Trophoblast cell (in vitro differentiated cells and primary cell): ENCODE results near the gene KIRREL3.

ENCODE experiments used
- DNase-seq, 2 donors: peaks; one replicate each; pipeline ENCODE4 v3.0.0-alpha.2; 2016
- H2AFZ ChIP-seq: 2 replicates; pipeline ENCODE4 v1.6.1; 2013; ENCODE audit warnings: low read length, moderate library complexity, mild to moderate bottlenecking; ENCODE audit not compliant: insufficient read depth, poor library complexity
- H2AK5ac ChIP-seq: 2 replicates; pipeline ENCODE4 v1.6.1; 2013; ENCODE audit warnings: mild to moderate bottlenecking, low read length
- H2BK120ac ChIP-seq: 2 replicates; pipeline ENCODE4 v1.6.1; 2013; ENCODE audit warnings: low read length, mild to moderate bottlenecking, moderate library complexity; ENCODE audit not compliant: insufficient read depth, poor library complexity
- H2BK12ac ChIP-seq: 2 replicates; pipeline ENCODE4 v1.6.1; 2013; ENCODE audit warnings: mild to moderate bottlenecking, low read length, moderate library complexity
- H2BK5ac ChIP-seq: 2 replicates; pipeline ENCODE4 v1.6.1; 2013; ENCODE audit warnings: low read length, low read depth, moderate library complexity, mild to moderate bottlenecking; ENCODE audit not compliant: poor library complexity
- H3K14ac ChIP-seq: 2 replicates; pipeline ENCODE4 v1.6.1; 2013; ENCODE audit warnings: mild to moderate bottlenecking, low read length
- H3K18ac ChIP-seq: 2 replicates; pipeline ENCODE4 v1.6.1; 2013; ENCODE audit warnings: mild to moderate bottlenecking, low read length
- H3K23ac ChIP-seq: 2 replicates; pipeline ENCODE4 v1.6.1; 2013; ENCODE audit warnings: low read length
- H3K27ac ChIP-seq: 2 replicates; pipeline ENCODE4 v1.5.1; 2013; ENCODE audit warnings: low read depth, mild to moderate bottlenecking, inconsistent platforms, low read length, moderate library complexity
- H3K27me3 ChIP-seq: 2 replicates; pipeline ENCODE4 v1.6.1; 2013; ENCODE audit warnings: inconsistent platforms, mild to moderate bottlenecking, low read length, moderate library complexity; ENCODE audit not compliant: insufficient read depth
- H3K36me3 ChIP-seq, 2 experiments: 1 replicate in 1 of 2; 2 replicates in 1 of 2; pipeline ENCODE4 v1.6.1; 2013; ENCODE audit warnings: low read length in 2 of 2, mild to moderate bottlenecking in 2 of 2, moderate library complexity in 1 of 2; ENCODE audit not compliant: insufficient read depth in 2 of 2, control insufficient read depth in 1 of 2
- H3K4ac ChIP-seq: 2 replicates; pipeline ENCODE4 v1.6.1; 2013; ENCODE audit warnings: low read depth, mild to moderate bottlenecking, low read length, moderate library complexity
- H3K4me1 ChIP-seq, 2 experiments: 1 replicate in 1 of 2; 2 replicates in 1 of 2; pipeline ENCODE4 v1.6.1; 2013; ENCODE audit warnings: low read length in 2 of 2, mild to moderate bottlenecking in 2 of 2, moderate library complexity in 1 of 2; ENCODE audit not compliant: insufficient read depth in 2 of 2, control insufficient read depth in 1 of 2
- H3K4me2 ChIP-seq: 2 replicates; pipeline ENCODE4 v1.6.1; 2013; ENCODE audit warnings: inconsistent platforms, mild to moderate bottlenecking, low read length, moderate library complexity
- H3K4me3 ChIP-seq: 2 replicates; pipeline ENCODE4 v1.5.1; 2013; ENCODE audit warnings: mild to moderate bottlenecking, low read depth, low read length, inconsistent platforms
- H3K79me1 ChIP-seq: one replicate; pipeline ENCODE4 v1.6.1; 2013; ENCODE audit warnings: low read length
- H3K79me2 ChIP-seq: 2 replicates; pipeline ENCODE4 v1.6.1; 2013; ENCODE audit warnings: low read length, mild to moderate bottlenecking; ENCODE audit not compliant: control insufficient read depth, insufficient read depth, poor library complexity
- H3K9ac ChIP-seq: 2 replicates; pipeline ENCODE4 v1.6.1; 2013; ENCODE audit warnings: mild to moderate bottlenecking, low read length
- H3K9me3 ChIP-seq: 2 replicates; pipeline ENCODE4 v1.6.1; 2013; ENCODE audit warnings: low read depth, mild to moderate bottlenecking, control low read depth, inconsistent platforms, low read length; ENCODE audit not compliant: insufficient read depth
- H4K12ac ChIP-seq: 2 replicates; pipeline ENCODE4 v1.6.1; 2013; ENCODE audit warnings: low read depth, mild to moderate bottlenecking, low read length, moderate library complexity
- H4K8ac ChIP-seq: 2 replicates; pipeline ENCODE4 v1.6.1; 2013; ENCODE audit warnings: low read depth, mild to moderate bottlenecking, low read length, moderate library complexity
- H4K91ac ChIP-seq: one replicate; pipeline ENCODE4 v1.6.1; 2013; ENCODE audit warnings: low read depth, mild to moderate bottlenecking, low read length, moderate library complexity
- WGBS: extraction: QIAGEN DNeasy Blood & Tissue Kit; methylation state at CpG from one replicate; pipeline ENCODE4 v1.1.7; 2013; ENCODE audit warnings: missing lambda C conversion rate; ENCODE audit not compliant: insufficient read length, insufficient coverage; ENCODE audit errors: extremely low coverage; 5-methylcytosine and 5-hydroxymethylcytosine counted together

KIRREL3 gene

GRCh38 chr11:126776119-126776518 lies 224.5 kb downstream of the KIRREL3 start:
- no peaks in the 10 kb centered on the region for H3K36me3 ChIP-seq
- H4K8ac ChIP-seq: no peak overlapping the region
- no peak overlapping the region for H3K14ac ChIP-seq
- no peak overlapping the region for H3K18ac ChIP-seq
- H3K79me2 ChIP-seq: no peaks in the 10 kb centered on the region
- no peak overlapping the region for H4K91ac ChIP-seq
- peak in 1 of 2 donors; percentile 6 for DNase-seq
- no peak overlapping the region for H3K9ac ChIP-seq
- no peaks in the 10 kb centered on the region for H3K79me1 ChIP-seq
- no peak overlapping the region for H4K12ac ChIP-seq
- H2AFZ ChIP-seq: no peak overlapping the region
- H2BK12ac ChIP-seq: no peak overlapping the region
- H2BK120ac ChIP-seq: no peak overlapping the region
- peaks cover 2% of the 10 kb centered on the region for H3K9me3 ChIP-seq
- no peak overlapping the region for H3K4me3 ChIP-seq
- H3K27me3 ChIP-seq: no peaks in the 10 kb centered on the region
- H3K4me2 ChIP-seq: no peak overlapping the region
- H3K23ac ChIP-seq: no peak overlapping the region
- no peak overlapping the region for H3K4ac ChIP-seq
- no peaks in the 10 kb centered on the region for H3K4me1 ChIP-seq
- no peak overlapping the region for H2AK5ac ChIP-seq
- H3K27ac ChIP-seq: no peak overlapping the region
- no peak overlapping the region for H2BK5ac ChIP-seq
- no CpG with 5 or more reads among the region's 3 CpGs for WGBS

GRCh38 chr11:126772267-126772666 lies 228.3 kb downstream of the KIRREL3 start:
- no peaks in the 10 kb centered on the region for H3K4me1 ChIP-seq
- H3K4me3 ChIP-seq: no peak overlapping the region
- no peaks in the 10 kb centered on the region for H3K79me1 ChIP-seq
- no peak overlapping the region for H3K27ac ChIP-seq
- no peak overlapping the region for H4K91ac ChIP-seq
- H3K79me2 ChIP-seq: no peaks in the 10 kb centered on the region
- H2AK5ac ChIP-seq: no peak overlapping the region
- H4K12ac ChIP-seq: no peak overlapping the region
- H3K27me3 ChIP-seq: no peaks in the 10 kb centered on the region
- no peak overlapping the region for H2BK12ac ChIP-seq
- H3K9ac ChIP-seq: no peak overlapping the region
- no peak overlapping the region for H2BK5ac ChIP-seq
- H3K18ac ChIP-seq: no peak overlapping the region
- no peak overlapping the region for H3K4me2 ChIP-seq
- DNase-seq: no peak
- no peak overlapping the region for H3K23ac ChIP-seq
- no peak overlapping the region for H3K14ac ChIP-seq
- H3K4ac ChIP-seq: no peak overlapping the region
- H4K8ac ChIP-seq: no peak overlapping the region
- H3K36me3 ChIP-seq: no peaks in the 10 kb centered on the region
- peaks cover 2% of the 10 kb centered on the region for H3K9me3 ChIP-seq
- no peak overlapping the region for H2AFZ ChIP-seq
- no peak overlapping the region for H2BK120ac ChIP-seq
- no CpG with 5 or more reads among the region's 8 CpGs for WGBS

- Histone ChIP-seq H3K14ac (no peak overlapping the region), H3K79me2 (no peaks in the 10 kb centered on the region), H4K91ac (no peak overlapping the region), H3K4ac (no peak overlapping the region), H3K27ac (no peak overlapping the region), H3K23ac (no peak overlapping the region), H2AFZ (no peak overlapping the region), H4K12ac (no peak overlapping the region), H3K4me3 (no peak overlapping the region), H3K27me3 (no peaks in the 10 kb centered on the region), H3K36me3 (no peaks in the 10 kb centered on the region), H2BK12ac (no peak overlapping the region), H3K4me2 (no peak overlapping the region), H3K18ac (no peak overlapping the region), H4K8ac (no peak overlapping the region), H2BK5ac (no peak overlapping the region), H3K9me3 (peaks cover 2% of the 10 kb centered on the region), H2BK120ac (no peak overlapping the region), H3K4me1 (no peaks in the 10 kb centered on the region), H2AK5ac (no peak overlapping the region), H3K79me1 (no peaks in the 10 kb centered on the region), H3K9ac (no peak overlapping the region)
- WGBS: no CpG with 5 or more reads among the region's 10 CpGs
- no peak for DNase-seq
Measured at GRCh38 chr11:126768702-126769101, 231.9 kb downstream of the KIRREL3 start.

GRCh38 chr11:126766440-126766839 lies 234.1 kb downstream of the KIRREL3 start:
- H4K12ac ChIP-seq: no peak overlapping the region
- no peaks in the 10 kb centered on the region for H3K36me3 ChIP-seq

More at GRCh38 chr11:126766440-126766839, 234.1 kb downstream of the KIRREL3 start:
- H2AFZ ChIP-seq: no peak overlapping the region
- DNase-seq: no peak
- no peak overlapping the region for H4K8ac ChIP-seq
- no peak overlapping the region for H3K4ac ChIP-seq
- H3K18ac ChIP-seq: no peak overlapping the region
- no peak overlapping the region for H2BK120ac ChIP-seq
- no peak overlapping the region for H3K9ac ChIP-seq
- no peaks in the 10 kb centered on the region for H3K79me2 ChIP-seq
- no peak overlapping the region for H3K23ac ChIP-seq
- H2AK5ac ChIP-seq: no peak overlapping the region
- H3K27me3 ChIP-seq: no peaks in the 10 kb centered on the region
- H3K9me3 ChIP-seq: no peaks in the 10 kb centered on the region
- H2BK12ac ChIP-seq: no peak overlapping the region
- H3K4me3 ChIP-seq: no peak overlapping the region
- no peak overlapping the region for H3K14ac ChIP-seq
- no peaks in the 10 kb centered on the region for H3K4me1 ChIP-seq
- no peak overlapping the region for H2BK5ac ChIP-seq
- WGBS: no CpG with 5 or more reads among the region's 6 CpGs
- no peak overlapping the region for H3K4me2 ChIP-seq
- H3K79me1 ChIP-seq: no peaks in the 10 kb centered on the region
- no peak overlapping the region for H4K91ac ChIP-seq
- no peak overlapping the region for H3K27ac ChIP-seq
